Stimulated activated CD8-positive, alpha-beta memory T cell treated with anti-CD3 and anti-CD28 coated beads, Interleukin-4, amount 100 ng/mL, for 1 hour (primary cell): ENCODE results near the gene SRD5A1.

ENCODE experiments used
- DNase-seq, 2 donors: peaks; one replicate each; pipeline ENCODE4 v3.0.0-alpha.2; 2020; ENCODE audit warnings: low read depth in 2 of 2, low spot score in 1 of 2

The SRD5A1 gene, protein sequence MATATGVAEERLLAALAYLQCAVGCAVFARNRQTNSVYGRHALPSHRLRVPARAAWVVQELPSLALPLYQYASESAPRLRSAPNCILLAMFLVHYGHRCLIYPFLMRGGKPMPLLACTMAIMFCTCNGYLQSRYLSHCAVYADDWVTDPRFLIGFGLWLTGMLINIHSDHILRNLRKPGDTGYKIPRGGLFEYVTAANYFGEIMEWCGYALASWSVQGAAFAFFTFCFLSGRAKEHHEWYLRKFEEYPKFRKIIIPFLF

GRCh38 chr5:6632888-6633468, at the start of gene SRD5A1, which contains the start of gene NSUN2:
Gene SRD5A1, plus strand, starts transcription at chr5:6633440. Its CDS starts 137 bp downstream, at chr5:6633577.
Gene NSUN2, minus strand, starts transcription at chr5:6633044. Its CDS starts 65 bp downstream, at chr5:6632979.
- peak; percentile 79 to 83 for DNase-seq

GRCh38 chr5:6584101-6584645, 49.1 kb upstream of the SRD5A1 start:
- no peak for DNase-seq

GRCh38 chr5:6584727-6585126, 48.5 kb upstream of the SRD5A1 start:
- DNase-seq = no peak

- DNase-seq = no peak
These were observed 48.1 kb upstream of the SRD5A1 start for GRCh38 chr5:6585168-6585567.

- no peak for DNase-seq
These were observed 47.1 kb upstream of the SRD5A1 start for GRCh38 chr5:6585939-6586646.

- no peak for DNase-seq
These were observed 46.6 kb upstream of the SRD5A1 start for GRCh38 chr5:6586647-6587042.

DNA sequence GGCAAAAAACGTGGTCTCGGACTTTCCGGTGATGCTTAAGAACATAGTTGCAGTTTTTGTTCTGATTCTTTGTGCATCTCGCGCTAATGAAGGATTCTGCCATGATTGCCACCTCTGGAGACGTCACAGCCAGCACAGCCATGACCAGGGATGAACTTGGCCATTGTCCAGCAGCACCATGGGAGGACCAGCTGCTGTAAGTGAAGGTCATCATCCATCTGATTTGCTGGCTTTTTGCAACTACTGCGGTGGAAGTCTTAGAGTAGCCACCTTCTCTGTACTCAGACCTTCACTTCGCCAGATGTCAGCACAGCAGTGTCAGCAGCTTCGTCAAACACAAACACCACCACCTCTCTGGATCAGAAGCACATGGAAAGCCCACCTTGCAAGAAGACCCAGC, 46.1 kb upstream of the SRD5A1 start:
- no peak for DNase-seq

GRCh38 chr5:6590581-6590980, 42.7 kb upstream of the SRD5A1 start:
- no peak for DNase-seq

DNA sequence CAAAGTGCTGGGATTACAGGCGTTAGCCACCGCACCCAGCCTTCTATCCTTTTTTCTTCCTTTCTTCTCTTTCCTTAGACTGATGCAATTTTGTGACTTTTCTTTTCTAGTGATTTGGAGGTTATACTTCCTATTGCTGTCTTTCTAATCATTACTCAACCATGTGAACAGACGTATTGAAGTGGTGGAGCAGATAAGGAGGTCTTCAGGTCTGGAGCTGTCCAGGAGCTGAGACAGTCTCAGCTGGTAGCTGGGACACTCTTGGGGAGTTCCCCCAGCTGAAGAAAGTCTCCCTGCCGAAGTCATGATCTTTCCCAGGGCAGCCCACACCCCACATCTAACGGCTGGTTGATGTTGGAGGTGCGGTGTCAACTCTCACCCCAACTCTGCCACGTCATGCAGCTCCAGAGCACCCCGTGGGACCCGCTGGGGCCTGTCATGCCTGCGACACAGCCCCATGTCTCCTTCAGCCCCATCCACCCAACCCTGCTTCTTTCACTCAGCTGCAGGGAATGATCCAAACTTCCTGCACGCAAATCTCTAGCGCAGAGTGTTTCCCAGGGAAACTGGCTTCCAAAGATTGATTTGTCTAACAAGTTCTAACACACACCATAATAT, 41.5 kb upstream of the SRD5A1 start:
- no peak for DNase-seq

GRCh38 chr5:6592601-6593000, 40.6 kb upstream of the SRD5A1 start:
- no peak for DNase-seq

- DNase-seq = no peak
These were observed 39.9 kb upstream of the SRD5A1 start for GRCh38 chr5:6593148-6594016.

DNA sequence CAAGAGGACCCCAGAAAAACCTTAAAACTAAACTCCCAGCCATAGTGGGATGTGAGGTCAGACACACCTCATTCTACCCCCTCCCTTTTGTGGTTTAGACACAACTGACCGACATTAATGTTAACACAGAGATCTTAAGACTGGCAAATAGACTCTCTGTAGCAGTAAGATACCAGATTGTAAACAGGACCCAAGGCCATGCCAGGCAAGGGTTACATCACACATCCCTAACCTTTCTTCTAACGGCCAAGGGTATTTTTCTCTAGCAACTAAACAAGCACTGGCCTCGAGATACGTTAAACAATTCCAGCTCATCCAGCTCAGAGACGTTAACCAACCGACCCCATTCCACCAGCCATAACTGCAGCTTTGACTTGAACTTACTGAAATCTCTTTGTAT, 39.2 kb upstream of the SRD5A1 start:
- no peak for DNase-seq

- no peak for DNase-seq
These were observed 37.8 kb upstream of the SRD5A1 start for GRCh38 chr5:6595405-6595804.

- no peak for DNase-seq
These were observed 36.9 kb upstream of the SRD5A1 start for GRCh38 chr5:6596388-6596787.

GRCh38 chr5:6597557-6597956, 35.7 kb upstream of the SRD5A1 start:
- DNase-seq = no peak

GRCh38 chr5:6598351-6598900, 34.8 kb upstream of the SRD5A1 start:
- DNase-seq = no peak

- no peak for DNase-seq
These were observed 33.5 kb upstream of the SRD5A1 start for GRCh38 chr5:6599739-6600138.

- DNase-seq = no peak
These were observed 32.0 kb upstream of the SRD5A1 start for GRCh38 chr5:6601271-6601670.

- no peak for DNase-seq
These were observed 31.4 kb upstream of the SRD5A1 start for GRCh38 chr5:6601816-6602215.

GRCh38 chr5:6602441-6602840, 30.8 kb upstream of the SRD5A1 start:
- DNase-seq = no peak
